A673 (cell line): ENCODE data around the gene ANGPT4. TPM values are rescaled to one million over a fixed set of nuclear protein-coding genes. Genes with fewer than 3 reads are reported as not detected.

Experiments used
- BruUV-seq: library from RNA; stranded (reverse); fragments of 400-500 nt; replicated peaks from 2 replicates; lab custom pipeline; 2021; lab: Mats Ljungman, UMichigan
- CTCF ChIA-PET: fragments of 300-600 bp; sonication (Branson Sonifier 250); formaldehyde crosslinking; loops from one replicate; lab custom pipeline; 2022; ENCODE audit warnings: antibody characterized with exemption; lab: Charles Lee
- POLR2A ChIA-PET: fragments of 300-600 bp; sonication (Branson Sonifier 250); formaldehyde crosslinking; loops from one replicate; lab custom pipeline; 2022; ENCODE audit warnings: antibody characterized with exemption; ENCODE audit not compliant: low non-redundant PET; lab: Charles Lee
- DNase-seq: peaks from one replicate; pipeline ENCODE4 v3.0.0-alpha.2; 2015; ENCODE audit warnings: low spot score
- H3K27ac ChIP-seq: fragments of 200-600 bp; sonication (generic); 2 replicates; pipeline ENCODE4 v1.5.1; 2016; ENCODE audit warnings: mixed run types, low read depth, mild to moderate bottlenecking, mixed read lengths, antibody characterized with exemption, low read length; ENCODE audit not compliant: poor library complexity, severe bottlenecking
- H3K27me3 ChIP-seq: fragments of 200-600 bp; sonication (generic); replicated peaks from 2 replicates; pipeline ENCODE4 v1.6.1; 2017; ENCODE audit warnings: mixed run types, low read depth, mild to moderate bottlenecking, mixed read lengths, antibody characterized with exemption, low read length; ENCODE audit not compliant: insufficient read depth, poor library complexity
- H3K36me3 ChIP-seq: fragments of 200-600 bp; sonication (generic); 2 replicates; pipeline ENCODE4 v1.6.1; 2016; ENCODE audit warnings: mixed run types, mild to moderate bottlenecking, mixed read lengths, antibody characterized with exemption, low read length; ENCODE audit not compliant: insufficient read depth, poor library complexity, severe bottlenecking
- H3K4me1 ChIP-seq: fragments of 200-600 bp; sonication (generic); 2 replicates; pipeline ENCODE4 v1.6.1; 2017; ENCODE audit warnings: mixed run types, mild to moderate bottlenecking, mixed read lengths, antibody characterized with exemption, low read length; ENCODE audit not compliant: insufficient read depth, poor library complexity, severe bottlenecking
- H3K4me3 ChIP-seq: fragments of 200-600 bp; sonication (generic); 2 replicates; pipeline ENCODE4 v1.5.1; 2016; ENCODE audit warnings: low read depth, mixed run types, mild to moderate bottlenecking, mixed read lengths, low read length; ENCODE audit not compliant: poor library complexity, severe bottlenecking
- H3K9me3 ChIP-seq: fragments of 200-600 bp; sonication (generic); 2 replicates; pipeline ENCODE4 v1.6.1; 2016; ENCODE audit warnings: mixed run types, low read depth, mild to moderate bottlenecking, mixed read lengths, antibody characterized with exemption, low read length; ENCODE audit not compliant: poor library complexity, severe bottlenecking
- CTCF ChIP-seq: fragments of 300-800, 200-600 bp; sonication (generic); conservative IDR thresholded peaks from 2 replicates; pipeline ENCODE4 v1.5.1; 2017; ENCODE audit warnings: low read depth, mild to moderate bottlenecking, antibody characterized with exemption, low read length, moderate library complexity, mixed read lengths
- EZH2 ChIP-seq: fragments of 200-600 bp; sonication (generic); IDR thresholded peaks from 2 replicates; pipeline ENCODE4 v1.6.1; 2017; ENCODE audit warnings: borderline replicate concordance, low read depth, mild to moderate bottlenecking, mixed read lengths, antibody characterized with exemption, low read length; ENCODE audit not compliant: poor library complexity, severe bottlenecking
- intact Hi-C: fragments of 100-400 bp; cut with micrococcal nuclease; formaldehyde crosslinking; loops from one replicate; pipeline ENCODE4 v1.10.0; 2022; ENCODE audit not compliant: unreplicated experiment
- total RNA-seq: library from RNA; stranded (reverse); gene quantifications from 2 replicates; pipeline ENCODE4 v1.2.3, GENCODE V29; 2021

ANGPT4 gene
- total RNA-seq, 1 experiment from 2014 or later = not detected

GRCh38 chr20:958936-959815, 43.0 kb upstream of the ANGPT4 start:
- Histone ChIP-seq H3K27ac (no peak overlapping the region), H3K4me1 (no peaks in the 10 kb centered on the region), H3K27me3 (peaks cover 28% of the 10 kb centered on the region), H3K4me3 (no peak overlapping the region), H3K36me3 (no peaks in the 10 kb centered on the region), H3K9me3 (no peaks in the 10 kb centered on the region)
- DNase-seq = no peak
- BruUV-seq = no TSS peak
- TF ChIP-seq EZH2 (no peak), CTCF (no peak)
- ChIA-PET CTCF (no interaction called here), POLR2A (no interaction called here)
- intact Hi-C loops = no loop called here

GRCh38 chr20:957544-957943, 41.4 kb upstream of the ANGPT4 start:
- H3K36me3 ChIP-seq = no peaks in the 10 kb centered on the region
- H3K27me3 ChIP-seq = peaks cover 32% of the 10 kb centered on the region
- H3K4me1 ChIP-seq = no peaks in the 10 kb centered on the region
- intact Hi-C loops = no loop called here
- no peaks in the 10 kb centered on the region for H3K9me3 ChIP-seq
- H3K27ac ChIP-seq = no peak overlapping the region
- POLR2A ChIA-PET = no interaction called here
- DNase-seq = no peak
- BruUV-seq = no TSS peak
- CTCF ChIA-PET = interaction anchor here (0.7 to 1.0 kb wide), 2 partner anchors 135 to 139 kb away, joined by 3 to 4 read pairs; no protein-coding TSS in a partner anchor
- H3K4me3 ChIP-seq = no peak overlapping the region
- TF ChIP-seq CTCF = no peak
- TF ChIP-seq EZH2 = no peak

GRCh38 chr20:956330-956951, 40.3 kb upstream of the ANGPT4 start:
- Histone ChIP-seq H3K4me1 (no peaks in the 10 kb centered on the region), H3K27ac (no peak overlapping the region), H3K27me3 (peaks cover 32% of the 10 kb centered on the region), H3K4me3 (no peak overlapping the region), H3K36me3 (no peaks in the 10 kb centered on the region), H3K9me3 (no peaks in the 10 kb centered on the region)
- TF ChIP-seq CTCF = peak; percentile 97
- TF ChIP-seq EZH2 = no peak
- peak; percentile 75 for DNase-seq
- BruUV-seq = no TSS peak
- ChIA-PET CTCF (interaction anchor here (0.5 to 2.0 kb wide), 5 partner anchors 89 to 256 kb away, joined by 3 to 7 read pairs (median 3); no protein-coding TSS in a partner anchor), POLR2A (no interaction called here)
- intact Hi-C loops = loop anchor here (1.0 kb wide), 1 partner anchor 140 kb away; no protein-coding TSS in a partner anchor
